NOMO-1 treated with dmso at 0.1 percent for 144 hours (cell line): Measurements from ENCODE around the gene RNF144B.

ENCODE experiments used
- DNase-seq: peaks from one replicate; lab custom pipeline; 2025; ENCODE audit not compliant: unreplicated experiment; lab: John Stamatoyannopoulos, UW

RNF144B gene

DNA sequence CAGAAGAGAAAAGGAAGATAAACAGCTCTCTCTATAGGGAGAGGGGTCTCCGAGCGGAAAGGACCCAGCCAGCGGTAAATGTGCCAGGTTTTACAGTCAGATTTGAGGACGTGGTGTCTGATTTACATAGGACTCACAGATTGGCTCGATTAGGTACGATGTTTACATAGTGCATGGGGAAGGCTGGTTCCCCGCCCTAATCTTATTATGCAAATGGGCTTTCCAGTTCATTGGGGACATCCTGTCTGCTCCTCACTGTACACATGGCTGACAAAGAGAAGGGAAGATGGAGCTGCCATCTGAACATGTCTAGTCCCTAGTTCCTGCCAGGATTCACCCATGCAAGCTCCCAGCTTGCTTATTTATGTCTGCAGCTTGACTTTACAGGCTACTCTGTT, 119.9 kb downstream of the RNF144B start:
- DNase-seq: no peak

DNA sequence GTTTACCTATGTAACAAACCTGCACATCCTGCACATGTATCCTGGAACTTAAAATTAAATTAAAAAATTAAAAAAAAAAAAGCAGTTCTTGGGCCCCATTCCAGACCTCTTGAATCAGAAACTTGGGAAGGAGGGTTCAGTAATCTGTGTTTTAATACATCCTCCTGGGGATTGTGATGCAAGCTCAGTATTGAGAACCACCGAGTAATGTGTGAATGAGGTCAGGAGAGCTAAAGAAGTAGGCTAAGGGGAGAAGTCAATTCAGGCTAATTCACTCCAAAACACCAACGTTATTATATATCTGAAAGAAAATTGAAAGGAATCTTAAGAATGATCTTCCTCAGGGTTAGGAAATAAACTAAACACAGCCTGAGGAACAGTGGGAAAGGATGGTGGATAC, 120.4 kb downstream of the RNF144B start:
- no peak for DNase-seq

DNA sequence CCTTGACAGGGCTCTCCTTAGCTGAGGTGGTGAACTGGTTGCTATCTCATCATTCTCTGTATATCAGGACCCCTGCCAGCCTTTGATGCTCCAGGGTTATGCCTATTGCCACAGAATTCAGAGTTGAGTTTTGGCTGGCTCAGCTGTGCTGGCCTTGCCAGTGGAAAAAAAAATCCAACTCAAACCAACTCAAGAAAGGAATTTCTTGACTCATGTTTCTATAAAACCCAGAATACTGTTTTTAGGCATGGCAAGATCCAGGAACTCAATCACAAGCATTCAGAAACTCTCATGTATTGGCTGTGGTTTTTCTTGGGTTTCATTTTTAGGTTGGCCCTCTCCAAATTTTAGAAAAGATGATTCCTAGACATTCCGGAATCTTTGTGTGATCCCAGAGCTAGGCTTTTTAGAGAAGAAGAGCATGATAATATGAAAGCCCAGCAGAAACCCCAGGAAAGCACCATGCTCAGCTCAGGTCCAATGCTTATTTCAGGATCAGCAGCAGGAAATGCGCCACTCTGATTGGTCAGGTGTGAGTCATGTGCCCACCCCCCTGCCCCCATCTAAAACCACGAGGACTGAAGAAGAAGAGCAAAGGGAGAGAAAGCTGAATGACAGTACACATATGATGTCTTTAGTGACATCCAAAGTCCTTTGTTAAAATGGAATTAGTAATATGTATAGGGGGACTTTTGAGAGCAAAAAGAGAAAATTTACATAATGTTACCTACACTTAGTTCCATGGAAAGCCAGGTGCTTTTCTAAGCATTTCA, 122.9 kb downstream of the RNF144B start:
- no peak for DNase-seq

DNA sequence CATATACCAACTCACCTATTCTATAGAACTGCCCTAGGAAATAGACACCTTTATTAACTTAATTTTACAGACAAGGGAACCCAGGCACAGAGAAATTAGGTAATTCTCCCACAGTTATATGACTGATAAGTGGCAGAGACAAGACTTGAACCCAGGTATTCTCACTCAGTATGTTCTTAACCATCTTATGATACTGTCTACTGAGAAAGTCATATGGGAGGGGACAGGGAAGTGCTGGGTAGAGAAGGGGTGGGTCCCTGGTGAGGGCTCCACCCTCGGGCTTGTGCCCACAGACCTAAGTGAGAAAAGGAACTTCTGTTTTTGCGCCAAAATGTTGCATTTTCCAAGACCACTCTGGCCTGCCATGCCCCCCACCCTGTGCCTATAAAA, 123.5 kb downstream of the RNF144B start:
- no peak for DNase-seq

DNA sequence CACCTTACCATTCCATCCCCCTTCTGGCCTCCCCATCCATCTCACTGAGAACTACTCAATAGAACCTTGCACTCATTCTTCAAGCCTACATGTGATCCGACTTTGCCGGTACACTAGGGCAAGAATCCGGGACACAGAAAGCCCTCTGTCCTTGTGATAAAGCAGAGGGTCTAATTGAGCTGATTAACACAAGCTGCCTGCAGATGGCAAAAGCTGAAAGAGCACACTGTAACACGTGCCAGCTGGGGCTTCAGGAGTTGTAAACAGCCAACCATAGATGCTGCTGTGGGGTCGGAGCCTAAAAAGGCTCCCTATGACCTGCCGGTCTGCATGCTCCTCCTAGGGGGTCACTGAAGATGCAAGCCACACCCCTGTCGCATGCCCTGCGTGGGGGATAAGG, 124.1 kb downstream of the RNF144B start:
- DNase-seq: no peak

DNA sequence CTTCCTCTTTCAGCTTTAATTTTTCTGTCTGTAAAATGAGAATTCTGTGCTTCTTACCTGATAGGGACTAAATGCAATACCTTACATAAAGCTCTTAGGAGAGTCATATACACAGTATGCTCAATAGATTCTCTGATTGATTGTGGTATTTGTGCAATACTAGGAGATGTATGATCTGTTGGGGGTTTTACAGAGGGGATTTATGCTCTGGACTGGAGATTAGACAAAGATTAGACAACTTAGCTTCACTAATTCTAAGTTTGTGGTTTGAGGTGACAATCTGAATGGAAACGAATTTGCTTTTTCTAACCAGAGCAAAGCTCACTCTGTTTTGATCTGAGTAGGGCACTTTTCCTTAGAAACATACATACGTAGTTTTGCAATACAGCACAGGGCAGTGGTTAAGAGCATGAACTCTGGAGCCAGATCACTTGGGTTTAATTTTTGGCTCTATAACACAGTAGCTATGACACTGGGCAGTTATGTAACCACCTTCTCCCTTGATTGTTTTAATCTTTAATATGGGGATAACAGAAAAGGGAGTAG, 126.2 kb downstream of the RNF144B start:
- no peak for DNase-seq

DNA sequence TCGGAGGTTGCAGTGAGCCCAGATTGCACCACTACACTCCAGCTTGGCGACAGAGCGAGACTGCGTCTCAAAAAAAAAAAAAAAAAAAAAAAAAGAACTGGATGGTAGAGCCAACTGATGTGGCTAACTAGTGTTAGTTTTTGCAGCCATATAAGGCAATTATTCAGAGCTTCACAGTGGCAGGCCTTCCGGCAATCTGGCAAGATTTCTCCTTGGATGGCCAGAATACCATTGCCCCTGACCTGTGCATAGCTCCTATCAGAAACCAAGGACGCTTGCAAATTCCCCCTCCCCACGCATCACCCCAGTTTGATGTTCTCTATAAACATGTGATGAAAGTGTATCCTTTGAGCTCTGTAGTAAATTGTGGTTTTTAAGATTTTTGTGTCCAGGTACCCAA, 127.0 kb downstream of the RNF144B start:
- DNase-seq: no peak

DNA sequence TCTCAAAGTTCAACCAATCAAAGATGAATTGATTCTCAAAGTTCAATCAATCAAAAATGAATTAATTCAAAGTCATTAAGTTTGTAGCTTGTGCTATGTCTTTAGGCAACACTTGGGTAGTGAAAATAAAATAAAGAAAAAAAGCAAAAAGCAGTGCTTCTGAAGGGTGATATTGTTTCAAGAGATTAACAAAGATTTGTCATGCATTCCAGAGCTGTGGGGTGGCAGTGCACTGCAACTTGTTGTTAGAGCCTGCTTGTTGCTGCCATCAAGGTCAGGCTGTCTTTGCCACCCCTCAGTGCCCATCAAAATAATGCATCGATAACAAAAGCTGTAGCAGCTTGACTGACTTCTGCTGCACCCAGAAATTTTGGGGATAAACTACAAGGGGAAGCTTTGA, 128.6 kb downstream of the RNF144B start:
- DNase-seq: no peak
